GM19372 (cell line): ENCODE data around the gene SPTBN4.
"Not testable (repeated sequence)": the region's sequence is repeated elsewhere in the genome, so short reads cannot be mapped to it uniquely, and the experiment has no call there.

Experiments used
- ATAC-seq: cut with Tn5 transposase; IDR thresholded peaks from one replicate; pipeline ENCODE4 v1.9.1; 2021; ENCODE audit warnings: mild to moderate bottlenecking, low read depth, moderate library complexity; ENCODE audit not compliant: unreplicated experiment

The SPTBN4 gene

GRCh38 chr19:40581531-40581930 is 114.7 kb downstream of the SPTBN4 start:
- no peak for ATAC-seq

GRCh38 chr19:40582467-40582866 is 115.7 kb downstream of the SPTBN4 start:
- no peak for ATAC-seq

- no peak for ATAC-seq
Measured at GRCh38 chr19:40583283-40583682, 116.5 kb downstream of the SPTBN4 start.

GRCh38 chr19:40584007-40584406 is 117.2 kb downstream of the SPTBN4 start:
- ATAC-seq = no peak

GRCh38 chr19:40585241-40585981 is 118.6 kb downstream of the SPTBN4 start:
- ATAC-seq = no peak

- no peak for ATAC-seq
Measured at GRCh38 chr19:40585982-40586422, 119.2 kb downstream of the SPTBN4 start.

GRCh38 chr19:40586611-40587010 is 119.8 kb downstream of the SPTBN4 start:
- ATAC-seq = no peak

GRCh38 chr19:40588110-40588854 is 121.5 kb downstream of the SPTBN4 start:
- no peak for ATAC-seq

GRCh38 chr19:40588926-40589569 is 122.2 kb downstream of the SPTBN4 start:
- ATAC-seq = no peak

GRCh38 chr19:40589591-40590429 is 123.0 kb downstream of the SPTBN4 start:
- ATAC-seq = no peak

- no peak for ATAC-seq
Measured at GRCh38 chr19:40590464-40591265, 123.9 kb downstream of the SPTBN4 start.

- not testable (repeated sequence) for ATAC-seq
Measured at GRCh38 chr19:40591724-40592123, 124.9 kb downstream of the SPTBN4 start.

- no peak for ATAC-seq
Measured at GRCh38 chr19:40592170-40592569, 125.4 kb downstream of the SPTBN4 start.

- no peak for ATAC-seq
Measured at GRCh38 chr19:40594255-40594654, 127.5 kb downstream of the SPTBN4 start.

GRCh38 chr19:40594657-40595091 is 127.9 kb downstream of the SPTBN4 start:
- no peak for ATAC-seq

- no peak for ATAC-seq
Measured at GRCh38 chr19:40596608-40597328, 130.0 kb downstream of the SPTBN4 start.

GRCh38 chr19:40597329-40597838 is 130.6 kb downstream of the SPTBN4 start:
- ATAC-seq = no peak

GRCh38 chr19:40598121-40598917 is 131.5 kb downstream of the SPTBN4 start:
- no peak for ATAC-seq
